Spleen (tissue), 11 donors: ENCODE results near the gene CERS1. TPM values are rescaled to one million over a fixed set of nuclear protein-coding genes. Genes with fewer than 3 reads are reported as not detected.

Experiments
- DNase-seq: peaks from one replicate; pipeline ENCODE4 v3.0.0-alpha.2; 2020
- H3K27ac ChIP-seq, 8 donors: fragments of 200-600 bp; sonication (generic) in 7 of 8; 1 replicate in 4 of 8; 2 replicates in 4 of 8; pipeline versions ENCODE4 v1.5.0 to v1.8.0; 2016 to 2021; ENCODE audit warnings: inconsistent platforms in 4 of 8, mild to moderate bottlenecking in 4 of 8, moderate library complexity in 1 of 8
- H3K27me3 ChIP-seq, 7 donors: fragments of 200-600 bp; sonication (generic) in 6 of 7; replicated peaks in 1 of 7; 1 replicate in 4 of 7; 2 replicates in 3 of 7; pipeline versions ENCODE4 v1.5.0 to v1.8.0; 2016 to 2021; ENCODE audit warnings: inconsistent platforms in 3 of 7, mild to moderate bottlenecking in 1 of 7
- H3K36me3 ChIP-seq, 6 donors: fragments of 200-600 bp; sonication (generic) in 5 of 6; 1 replicate in 4 of 6; 2 replicates in 2 of 6; pipeline versions ENCODE4 v1.5.0 to v1.8.0; 2016 to 2021; ENCODE audit warnings: inconsistent platforms in 2 of 6
- H3K4me1 ChIP-seq, 6 donors: fragments of 200-600 bp; sonication (generic) in 5 of 6; 1 replicate in 3 of 6; 2 replicates in 3 of 6; pipeline versions ENCODE4 v1.5.0 to v1.8.0; 2016 to 2021; ENCODE audit warnings: inconsistent platforms in 3 of 6
- H3K4me3 ChIP-seq, 8 donors: fragments of 200-600 bp; sonication (generic) in 7 of 8; 1 replicate in 4 of 8; 2 replicates in 4 of 8; pipeline versions ENCODE4 v1.5.0 to v1.8.0; 2016 to 2021; ENCODE audit warnings: inconsistent platforms in 4 of 8, mild to moderate bottlenecking in 4 of 8, moderate library complexity in 2 of 8
- H3K9me3 ChIP-seq, 8 donors: fragments of 200-600 bp; sonication (generic) in 7 of 8; 1 replicate in 4 of 8; 2 replicates in 4 of 8; pipeline versions ENCODE4 v1.5.0 to v1.8.0; 2016 to 2021; ENCODE audit warnings: inconsistent platforms in 4 of 8
- POLR2A ChIP-seq, 3 donors: fragments of 450-650 bp; IDR thresholded peaks; one replicate each; pipeline ENCODE4 v1.5.1; 2017; ENCODE audit warnings: antibody characterized with exemption in 3 of 3, mild to moderate bottlenecking in 1 of 3
- POLR2AphosphoS5 ChIP-seq, 3 donors: sonication (generic); formaldehyde crosslinking; IDR thresholded peaks; one replicate each; pipeline ENCODE4 v1.5.1; 2017; ENCODE audit warnings: antibody characterized with exemption in 3 of 3
- WGBS, 5 donors: extraction: QIAGEN DNeasy Blood & Tissue Kit in 3 of 5; methylation state at CpG; one replicate each; pipeline versions ENCODE4 v1.1.5 to v1.1.7; 2013 to 2018; 5-methylcytosine and 5-hydroxymethylcytosine counted together
- intact Hi-C: fragments of 100-400 bp; cut with DNase I; formaldehyde crosslinking; loops from one replicate; pipeline ENCODE4 v1.15.0; 2023; ENCODE audit warnings: low total_unique reads
- polyA plus RNA-seq, 3 donors: library from polyadenylated mRNA; stranded (reverse); fragments of 200-250 nt; gene quantifications; one replicate each; pipeline ENCODE4 v1.2.1, GENCODE V29; 2013
- total RNA-seq, 7 donors: library from RNA; depleted of rRNA in 3 of 7; stranded (reverse); fragments of >200 nt in 3 of 7; fragmentation: NEBNext Ultra II Directional in 4 of 7; extraction: Animal tissue kit (Norgen Biotek cat#: 25700) in 4 of 7; gene quantifications; one replicate each; pipeline versions ENCODE4 v1.1.0 to v1.2.1, GENCODE V29; 2016 to 2021
- TF ChIP-seq, protein P1 (sequence below), 11 experiments: fragments of 200-600 bp in 7 of 11; fragments of 450-650 bp in 4 of 11; sonication (generic) in 4 of 11; IDR thresholded peaks in 8 of 11; conservative IDR thresholded peaks in 3 of 11; 1 replicate in 7 of 11; 2 replicates in 4 of 11; pipeline versions ENCODE4 v1.4.0 to v1.8.0; 2016 to 2021; ENCODE audit warnings: antibody characterized with exemption in 11 of 11, inconsistent platforms in 4 of 11, mild to moderate bottlenecking in 1 of 11
- donor health status: healthy with polysubstance abuse.
- donor health status: DM: no; HTN: no; CAD: no; lungs with moderate emphysema.
- donor health status: DM: no; HTN: no; CAD: no.
- donor health status: Bipolar disorder and iron deficiency.
- donor health status: healthy.
- donor health status: DM: no; HTN: no; CAD: no.
- donor health status: DM: yes; HTN: yes; CAD: no.

The CERS1 gene
- total and polyA plus RNA-seq, 10 donors, result 0.06 to 0.50 (median 0.39) TPM; not detected in 4

DNA sequence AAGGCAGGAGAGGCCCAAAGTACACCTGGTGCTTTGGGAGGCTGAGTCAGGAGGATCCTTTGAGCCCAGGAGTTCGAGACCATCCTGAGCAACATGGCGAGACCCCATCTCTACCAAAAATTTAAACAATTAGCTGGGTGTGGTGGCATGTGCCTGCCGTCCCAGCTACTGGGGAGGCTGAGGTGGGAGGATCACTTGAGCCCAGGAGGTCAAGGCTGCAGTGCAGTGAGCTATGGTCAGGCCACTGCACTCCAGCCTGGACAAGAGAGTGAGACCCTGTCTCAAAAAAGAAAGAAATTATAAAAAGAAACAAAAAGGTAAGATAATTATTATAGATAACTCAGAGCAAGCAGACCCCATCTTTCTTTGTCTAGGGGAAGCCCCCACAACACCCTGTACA lies 43.2 kb upstream of the CERS1 start:
- 69 to 91% (median 79%) methylated on average over 3 of the region's 3 CpGs for WGBS, 5 donors
- H3K27me3 ChIP-seq, result peaks cover 0 to 26% (median 5%) of the 10 kb centered on the region in 7 donors
- no peak for DNase-seq
- H3K9me3 ChIP-seq, result no peaks in the 10 kb centered on the region
- intact Hi-C loops, result no loop called here
- peak overlapping the region in 6 of 8 donors; percentile 43 to 82 (median 57) for H3K4me3 ChIP-seq
- H3K4me1 ChIP-seq, result peaks cover 0 to 52% (median 26%) of the 10 kb centered on the region in 6 donors
- no peak for TF ChIP-seq POLR2AphosphoS5 (IDR thresholded peaks at IDR 0.05)
- TF ChIP-seq, protein P1, sequence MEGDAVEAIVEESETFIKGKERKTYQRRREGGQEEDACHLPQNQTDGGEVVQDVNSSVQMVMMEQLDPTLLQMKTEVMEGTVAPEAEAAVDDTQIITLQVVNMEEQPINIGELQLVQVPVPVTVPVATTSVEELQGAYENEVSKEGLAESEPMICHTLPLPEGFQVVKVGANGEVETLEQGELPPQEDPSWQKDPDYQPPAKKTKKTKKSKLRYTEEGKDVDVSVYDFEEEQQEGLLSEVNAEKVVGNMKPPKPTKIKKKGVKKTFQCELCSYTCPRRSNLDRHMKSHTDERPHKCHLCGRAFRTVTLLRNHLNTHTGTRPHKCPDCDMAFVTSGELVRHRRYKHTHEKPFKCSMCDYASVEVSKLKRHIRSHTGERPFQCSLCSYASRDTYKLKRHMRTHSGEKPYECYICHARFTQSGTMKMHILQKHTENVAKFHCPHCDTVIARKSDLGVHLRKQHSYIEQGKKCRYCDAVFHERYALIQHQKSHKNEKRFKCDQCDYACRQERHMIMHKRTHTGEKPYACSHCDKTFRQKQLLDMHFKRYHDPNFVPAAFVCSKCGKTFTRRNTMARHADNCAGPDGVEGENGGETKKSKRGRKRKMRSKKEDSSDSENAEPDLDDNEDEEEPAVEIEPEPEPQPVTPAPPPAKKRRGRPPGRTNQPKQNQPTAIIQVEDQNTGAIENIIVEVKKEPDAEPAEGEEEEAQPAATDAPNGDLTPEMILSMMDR (IDR thresholded peaks at IDR 0.05 in 8 of 11, conservative IDR thresholded peaks at IDR 0.05 in 3 of 11), result no peak
- H3K36me3 ChIP-seq, result peaks cover 0 to 45% (median 0%) of the 10 kb centered on the region in 6 donors
- H3K27ac ChIP-seq, result peak overlapping the region in 5 of 8 donors; percentile 72 to 89 (median 82)

DNA sequence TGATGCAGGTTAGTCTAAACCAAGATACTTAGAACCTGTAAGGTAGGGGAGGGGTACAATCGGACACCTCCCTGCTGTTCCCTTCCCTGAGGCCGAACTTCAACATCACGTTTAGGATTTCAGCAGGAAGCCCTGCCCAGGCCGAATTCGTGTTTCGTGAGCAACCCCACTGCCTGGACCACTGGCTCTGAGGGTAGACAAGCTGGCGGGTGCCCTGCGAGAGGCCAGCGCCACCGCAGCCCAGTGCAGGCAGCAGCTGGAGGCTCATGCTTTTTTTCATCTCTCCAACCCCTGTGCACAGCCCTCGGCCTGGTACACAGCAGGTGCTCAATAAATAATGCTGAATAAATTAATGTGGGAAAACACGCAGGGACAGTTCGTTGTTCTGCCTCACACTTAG lies 37.3 kb upstream of the CERS1 start:
- Histone ChIP-seq H3K9me3 (no peaks in the 10 kb centered on the region), H3K36me3 (peaks cover 0 to 92% (median 18%) of the 10 kb centered on the region in 6 donors), H3K4me3 (no peak overlapping the region), H3K27ac (peak overlapping the region in 3 of 8 donors; percentile 22 to 56 (median 54)), H3K4me1 (peaks cover 0 to 29% (median 18%) of the 10 kb centered on the region in 6 donors), H3K27me3 (peaks cover 0 to 26% (median 0%) of the 10 kb centered on the region in 7 donors)
- intact Hi-C loops, result no loop called here
- 78 to 83% (median 79%) methylated on average over 13 of the region's 13 CpGs for WGBS, 5 donors
- DNase-seq, result no peak
- TF ChIP-seq POLR2AphosphoS5 (IDR thresholded peaks at IDR 0.05) (no peak), POLR2A (IDR thresholded peaks at IDR 0.05) (no peak)
- TF ChIP-seq, protein P1 (IDR thresholded peaks at IDR 0.05 in 8 of 11, conservative IDR thresholded peaks at IDR 0.05 in 3 of 11), result no peak

DNA sequence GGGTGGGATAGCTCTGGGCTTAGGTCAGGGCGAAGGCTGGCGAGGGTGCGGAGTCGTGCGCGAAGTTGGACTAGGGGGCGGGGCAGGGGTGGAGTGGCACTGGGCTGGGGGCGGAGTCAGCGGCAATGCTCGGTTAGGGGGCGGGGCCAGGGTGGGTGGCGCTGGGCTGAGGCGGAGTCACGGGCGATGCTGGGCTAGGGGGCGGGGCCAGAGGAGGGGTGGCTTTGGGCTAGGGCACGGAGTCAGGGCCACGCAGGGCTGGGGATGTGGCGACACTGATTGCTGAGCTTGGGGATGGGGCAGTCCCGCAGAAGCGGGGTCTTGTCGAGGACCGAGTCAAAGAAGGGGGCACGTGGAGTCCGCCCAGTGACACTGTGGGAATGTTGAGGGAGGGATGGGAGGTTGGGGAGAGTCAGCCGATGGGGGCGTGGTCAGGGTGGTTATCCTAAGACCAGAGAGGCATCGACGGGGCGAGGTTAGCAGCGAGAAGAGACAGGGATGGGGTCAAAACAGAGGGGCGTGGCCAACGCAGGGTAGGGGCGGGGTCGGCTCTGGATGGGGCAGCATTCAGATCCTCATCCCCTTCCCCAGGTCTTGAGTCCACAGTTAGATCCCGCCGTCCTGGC lies 36.4 kb upstream of the CERS1 start:
- 10 to 17% (median 13%) methylated on average over 26 to 37 of the region's 37 CpGs for WGBS, 5 donors

More for the DNA sequence above, 36.4 kb upstream of the CERS1 start:
- H3K9me3 ChIP-seq, result no peaks in the 10 kb centered on the region
- peak overlapping the region in 5 of 8 donors; percentile 15 to 63 (median 28) for H3K4me3 ChIP-seq
- peaks cover 0 to 26% (median 0%) of the 10 kb centered on the region in 7 donors for H3K27me3 ChIP-seq
- peaks cover 0 to 92% (median 28%) of the 10 kb centered on the region in 6 donors for H3K36me3 ChIP-seq
- peak overlapping the region in 4 of 8 donors; percentile 22 to 56 (median 40) for H3K27ac ChIP-seq
- TF ChIP-seq, protein P1 (IDR thresholded peaks at IDR 0.05 in 8 of 11, conservative IDR thresholded peaks at IDR 0.05 in 3 of 11), result no peak
- peak in 2 of 3 donors; percentile 51 to 57 for TF ChIP-seq POLR2AphosphoS5 (IDR thresholded peaks at IDR 0.05)
- intact Hi-C loops, result no loop called here
- DNase-seq, result peak; percentile 94
- H3K4me1 ChIP-seq, result peaks cover 0 to 22% (median 18%) of the 10 kb centered on the region in 6 donors
